ENCODE measurements around the gene MSI2. TPM values are rescaled to one million over a fixed set of nuclear protein-coding genes. Genes with fewer than 3 reads are reported as not detected.

The MSI2 gene
- total and polyA plus RNA-seq, 4 donors: 9.4 to 64.0 (median 30.4) TPM

DNA sequence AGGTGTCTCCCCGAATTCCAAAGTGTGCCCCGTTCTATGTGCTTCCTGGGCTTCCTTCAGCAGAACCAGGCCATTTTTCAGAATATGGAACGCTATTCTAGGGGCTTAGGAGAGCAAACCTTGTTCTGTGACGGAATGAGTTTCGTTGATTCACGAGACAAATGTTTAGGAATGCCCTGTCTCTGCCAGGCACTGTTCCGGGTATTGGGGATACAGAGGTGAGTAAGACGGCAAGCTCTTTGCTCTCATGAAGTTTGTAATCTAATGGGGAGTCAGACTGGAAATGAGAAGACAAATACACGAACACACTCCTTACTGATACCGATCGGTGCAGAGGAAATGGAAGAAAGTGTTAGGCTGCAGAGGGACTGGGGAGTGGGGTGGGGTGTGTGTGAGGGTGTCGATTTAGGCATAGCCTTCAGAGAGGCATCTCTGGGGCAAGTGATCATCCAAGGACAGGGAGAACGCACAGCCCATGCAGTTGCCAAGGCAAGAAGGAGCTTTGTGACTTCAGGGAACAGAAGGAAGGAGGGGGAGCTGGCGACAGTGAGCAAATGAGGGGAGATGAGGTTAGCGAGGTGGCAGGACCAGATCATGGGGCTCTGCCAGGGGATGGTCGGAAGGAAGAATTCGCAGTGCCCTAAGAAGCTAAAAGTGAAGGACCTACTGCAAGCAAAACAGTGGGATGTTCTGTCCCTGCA, 189.6 kb downstream of the MSI2 start:
- DNase-seq: no peak
- H3K27me3 ChIP-seq (ENCODE audit: control insufficient read depth in 3 of 3, insufficient read depth in 3 of 3, low read length in 2 of 3): no peaks in the 10 kb centered on the region
- H3K27ac ChIP-seq (ENCODE audit: low read depth in 1 of 2, low read length in 1 of 2): no peak overlapping the region
- H3K4me3 ChIP-seq: no peak overlapping the region
- H3K4me1 ChIP-seq (ENCODE audit: control insufficient read depth in 5 of 5, insufficient read depth in 5 of 5, low read length in 5 of 5): peaks cover 0 to 36% (median 6%) of the 10 kb centered on the region in 5 donors
- no peak overlapping the region for H3K9ac ChIP-seq (ENCODE audit: insufficient read depth in 1 of 2, low read length in 2 of 2)
- TF ChIP-seq, protein P1, sequence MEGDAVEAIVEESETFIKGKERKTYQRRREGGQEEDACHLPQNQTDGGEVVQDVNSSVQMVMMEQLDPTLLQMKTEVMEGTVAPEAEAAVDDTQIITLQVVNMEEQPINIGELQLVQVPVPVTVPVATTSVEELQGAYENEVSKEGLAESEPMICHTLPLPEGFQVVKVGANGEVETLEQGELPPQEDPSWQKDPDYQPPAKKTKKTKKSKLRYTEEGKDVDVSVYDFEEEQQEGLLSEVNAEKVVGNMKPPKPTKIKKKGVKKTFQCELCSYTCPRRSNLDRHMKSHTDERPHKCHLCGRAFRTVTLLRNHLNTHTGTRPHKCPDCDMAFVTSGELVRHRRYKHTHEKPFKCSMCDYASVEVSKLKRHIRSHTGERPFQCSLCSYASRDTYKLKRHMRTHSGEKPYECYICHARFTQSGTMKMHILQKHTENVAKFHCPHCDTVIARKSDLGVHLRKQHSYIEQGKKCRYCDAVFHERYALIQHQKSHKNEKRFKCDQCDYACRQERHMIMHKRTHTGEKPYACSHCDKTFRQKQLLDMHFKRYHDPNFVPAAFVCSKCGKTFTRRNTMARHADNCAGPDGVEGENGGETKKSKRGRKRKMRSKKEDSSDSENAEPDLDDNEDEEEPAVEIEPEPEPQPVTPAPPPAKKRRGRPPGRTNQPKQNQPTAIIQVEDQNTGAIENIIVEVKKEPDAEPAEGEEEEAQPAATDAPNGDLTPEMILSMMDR (IDR thresholded peaks at IDR 0.05; ENCODE audit: control extremely low read depth, extremely low read depth): no peak
- no peak for ATAC-seq (ENCODE audit: insufficient read depth, low FRiP score)
- no peaks in the 10 kb centered on the region for H3K36me3 ChIP-seq (ENCODE audit: control insufficient read depth in 4 of 4, insufficient read depth in 4 of 4, low read length in 4 of 4)
- WGBS, 2 donors: 69 to 71% methylated on average over 17 of the region's 17 CpGs
- no peaks in the 10 kb centered on the region for H3K9me3 ChIP-seq (ENCODE audit: control insufficient read depth in 4 of 4, insufficient read depth in 3 of 4, low read length in 3 of 4)

DNA sequence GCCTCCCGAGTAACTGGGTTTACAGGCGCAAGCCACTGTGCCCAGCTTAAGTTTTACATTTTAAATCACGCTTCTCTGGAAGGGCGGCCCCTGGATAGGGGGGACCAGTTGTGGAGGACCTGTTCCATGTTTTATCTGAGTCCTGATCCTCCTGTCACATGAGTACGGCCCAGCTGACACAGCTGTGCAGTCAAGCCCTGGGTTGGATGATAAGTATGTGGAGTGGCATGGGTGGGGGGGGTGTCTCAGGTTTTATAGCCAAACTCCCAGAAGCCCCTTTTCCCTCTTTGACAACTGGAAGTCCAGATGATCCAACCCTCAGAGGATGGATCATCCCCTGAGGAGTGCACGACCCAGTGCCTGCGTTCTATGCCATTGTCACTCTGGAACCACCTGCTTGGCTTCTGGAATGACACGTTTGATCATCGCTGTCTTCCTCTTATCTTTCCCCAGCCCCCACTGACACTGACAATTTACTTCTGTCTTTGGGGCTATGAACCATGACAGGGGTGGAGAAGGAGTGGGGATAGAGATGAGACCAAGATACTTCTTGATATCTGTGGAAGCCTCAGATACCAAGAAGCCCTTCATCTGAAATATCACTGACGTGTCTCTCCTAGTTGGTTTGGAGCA, 191.2 kb downstream of the MSI2 start:
- H3K4me3 ChIP-seq: no peak overlapping the region
- no peaks in the 10 kb centered on the region for H3K9me3 ChIP-seq (ENCODE audit: control insufficient read depth in 4 of 4, insufficient read depth in 3 of 4, low read length in 3 of 4)
- H3K27ac ChIP-seq (ENCODE audit: low read depth in 1 of 2, low read length in 1 of 2): no peak overlapping the region
- no peaks in the 10 kb centered on the region for H3K36me3 ChIP-seq (ENCODE audit: control insufficient read depth in 4 of 4, insufficient read depth in 4 of 4, low read length in 4 of 4)
- H3K4me1 ChIP-seq (ENCODE audit: control insufficient read depth in 5 of 5, insufficient read depth in 5 of 5, low read length in 5 of 5): peaks cover 0 to 25% (median 4%) of the 10 kb centered on the region in 5 donors
- no peak overlapping the region for H3K9ac ChIP-seq (ENCODE audit: insufficient read depth in 1 of 2, low read length in 2 of 2)
- 72 to 90% methylated on average over 10 of the region's 10 CpGs for WGBS, 2 donors
- H3K27me3 ChIP-seq (ENCODE audit: control insufficient read depth in 3 of 3, insufficient read depth in 3 of 3, low read length in 2 of 3): no peaks in the 10 kb centered on the region
- ATAC-seq (ENCODE audit: insufficient read depth, low FRiP score) (no peak), DNase-seq (no peak)
- TF ChIP-seq, protein P1 (IDR thresholded peaks at IDR 0.05; ENCODE audit: control extremely low read depth, extremely low read depth): no peak

- Histone ChIP-seq H3K4me3 (no peak overlapping the region), H3K36me3 (ENCODE audit: control insufficient read depth in 4 of 4, insufficient read depth in 4 of 4, low read length in 4 of 4) (no peaks in the 10 kb centered on the region), H3K9ac (ENCODE audit: insufficient read depth in 1 of 2, low read length in 2 of 2) (no peak overlapping the region), H3K9me3 (ENCODE audit: control insufficient read depth in 4 of 4, insufficient read depth in 3 of 4, low read length in 3 of 4) (no peaks in the 10 kb centered on the region), H3K27me3 (ENCODE audit: control insufficient read depth in 3 of 3, insufficient read depth in 3 of 3, low read length in 2 of 3) (no peaks in the 10 kb centered on the region), H3K4me1 (ENCODE audit: control insufficient read depth in 5 of 5, insufficient read depth in 5 of 5, low read length in 5 of 5) (peaks cover 0 to 18% (median 2%) of the 10 kb centered on the region in 5 donors), H3K27ac (ENCODE audit: low read depth in 1 of 2, low read length in 1 of 2) (no peak overlapping the region)
- WGBS, 2 donors: 54 to 74% methylated on average over 10 of the region's 10 CpGs
- TF ChIP-seq, protein P1 (IDR thresholded peaks at IDR 0.05; ENCODE audit: control extremely low read depth, extremely low read depth): no peak
- no peak for DNase-seq
- no peak for ATAC-seq (ENCODE audit: insufficient read depth, low FRiP score)
Observed at GRCh38 chr17:57447990-57448758, 191.9 kb downstream of the MSI2 start.
